22Rv1 (cell line): Measurements from ENCODE around the gene TMF1.

Source experiments
- CTCF ChIP-seq: fragments of 450-650 bp; IDR thresholded peaks from 2 replicates; pipeline ENCODE4 v1.5.1; 2017; ENCODE audit warnings: mild to moderate bottlenecking
- ZFX ChIP-seq: fragments of 450-650 bp; IDR thresholded peaks from 2 replicates; pipeline ENCODE4 v1.6.1; 2017; ENCODE audit warnings: antibody characterized with exemption, borderline replicate concordance

- TF ChIP-seq CTCF (no peak), ZFX (no peak)
Observed at GRCh38 chr3:69052472-69052898, 352 bp upstream of the TMF1 start.
